ENCODE data around the gene ACOT2.
"Not testable (repeated sequence)": the region's sequence is repeated elsewhere in the genome, so short reads cannot be mapped to it uniquely, and the experiment has no call there.

GRCh38 chr14:73557201-73557600 is 11.8 kb upstream of the ACOT2 start:
- TF ChIP-seq CTCF, POLR2A (IDR thresholded peaks at IDR 0.05): not testable (repeated sequence)

Measured in upper lobe of left lung (tissue), 4 donors.